Germinal center (tissue), 1 donor: ENCODE measurements around the gene ZYG11B.
"Not testable (repeated sequence)": the region's sequence is repeated elsewhere in the genome, so short reads cannot be mapped to it uniquely, and the experiment has no call there.

Experiments
- DNase-seq: peaks from one replicate; pipeline ENCODE4 v3.0.0; 2012; ENCODE audit warnings: mixed read lengths, low spot score

ZYG11B gene

DNA sequence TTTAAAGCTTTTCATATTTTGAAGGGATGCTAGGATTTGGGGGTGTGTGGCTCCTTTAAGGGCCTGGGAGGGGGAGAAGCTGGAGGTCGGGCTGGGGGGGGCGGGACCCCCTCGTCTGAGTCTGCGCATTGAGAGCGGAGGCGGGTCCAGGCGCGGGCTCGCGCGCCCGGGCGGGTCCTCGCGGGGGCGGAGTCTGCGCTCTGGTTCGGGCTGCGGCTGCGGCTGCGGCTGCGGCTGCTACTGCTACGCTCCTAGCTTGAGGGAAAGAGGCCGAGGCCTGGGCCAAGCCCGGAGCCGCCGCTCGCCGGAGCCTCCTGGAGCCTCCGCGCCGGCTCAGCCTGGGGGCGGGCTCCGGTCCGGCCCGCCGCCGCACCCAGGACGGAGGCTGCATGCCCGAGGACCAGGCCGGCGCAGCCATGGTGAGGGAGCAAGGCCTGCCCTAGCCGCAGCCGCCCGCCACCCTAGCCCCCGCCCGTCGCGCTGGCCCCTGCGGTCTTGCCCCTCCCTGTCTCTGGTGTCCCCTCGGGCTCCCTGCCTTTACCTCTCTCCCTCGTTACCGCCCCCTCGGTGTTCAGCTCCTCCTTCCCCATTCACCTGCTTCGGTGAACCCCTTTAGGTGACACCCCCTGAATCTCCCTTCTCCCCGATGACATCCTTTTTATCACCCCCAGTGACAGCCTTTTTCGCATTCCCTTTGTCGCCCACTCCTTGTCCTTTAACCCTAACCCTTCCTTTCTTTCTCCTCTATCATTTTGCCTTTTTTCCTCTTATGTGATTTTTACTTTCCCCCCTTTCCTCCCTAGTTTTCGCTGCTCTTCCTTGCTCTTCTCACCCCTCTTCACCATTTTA is at the start of gene ZYG11B:
Gene ZYG11B, plus strand, starts transcription at position 189 of the 849 bp plus-strand sequence. Its CDS starts 201 bp downstream, at position 390.
- DNase-seq: peak; percentile 99

DNA sequence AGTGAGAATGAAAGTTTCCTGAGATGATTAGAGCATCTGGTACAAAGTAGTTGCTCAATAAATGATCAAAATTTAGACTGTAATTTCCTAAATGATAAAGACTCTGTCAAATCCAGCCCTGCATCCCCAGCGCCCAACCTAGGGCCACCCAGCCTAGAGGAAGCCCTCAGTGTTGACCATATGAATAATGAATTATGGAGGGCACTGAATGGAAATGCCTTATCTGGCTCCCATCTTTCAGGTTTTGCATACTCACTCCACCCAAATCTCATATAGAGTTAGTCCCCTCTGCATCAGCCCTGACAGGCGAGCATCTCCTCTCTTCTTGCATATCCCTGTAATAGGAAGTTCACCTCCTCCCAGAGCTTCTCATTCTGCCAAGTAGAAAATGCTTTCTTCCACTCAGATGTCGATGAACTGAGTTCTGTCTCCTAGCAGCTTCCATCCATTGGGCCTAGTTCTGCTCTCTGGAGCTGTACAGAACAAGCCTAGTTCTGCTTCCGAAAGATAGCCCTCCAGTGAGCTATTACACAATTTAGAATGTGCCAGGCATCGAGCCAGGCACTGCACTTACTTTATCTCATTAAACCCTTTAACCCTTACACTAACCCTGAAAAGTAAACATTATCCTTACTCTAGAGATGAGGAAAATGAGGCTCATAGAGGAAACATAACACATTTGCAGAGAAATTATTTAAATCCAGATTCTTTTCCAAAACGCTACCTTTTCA is 49.0 kb upstream of the ZYG11B start:
- DNase-seq: no peak

DNA sequence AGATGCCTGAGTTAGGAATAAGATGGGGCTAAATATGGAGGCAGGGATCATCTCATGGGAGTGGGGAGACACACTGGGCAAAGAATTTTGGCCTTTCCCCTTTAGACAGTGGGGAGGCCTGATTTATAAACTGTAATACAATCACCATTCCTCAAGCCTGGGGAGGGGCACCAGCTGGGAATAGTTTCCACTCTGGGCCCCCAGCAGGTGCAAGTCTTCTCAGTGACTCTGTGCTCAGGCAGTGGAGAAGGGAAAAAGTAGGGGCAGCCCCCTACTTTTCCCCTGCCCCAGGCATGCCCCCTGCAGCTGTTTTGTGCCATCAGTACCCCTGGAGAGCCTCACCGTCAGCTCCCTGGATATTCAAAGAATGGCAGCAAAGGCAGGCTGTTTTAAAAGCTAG is 47.2 kb upstream of the ZYG11B start:
- DNase-seq: no peak

DNA sequence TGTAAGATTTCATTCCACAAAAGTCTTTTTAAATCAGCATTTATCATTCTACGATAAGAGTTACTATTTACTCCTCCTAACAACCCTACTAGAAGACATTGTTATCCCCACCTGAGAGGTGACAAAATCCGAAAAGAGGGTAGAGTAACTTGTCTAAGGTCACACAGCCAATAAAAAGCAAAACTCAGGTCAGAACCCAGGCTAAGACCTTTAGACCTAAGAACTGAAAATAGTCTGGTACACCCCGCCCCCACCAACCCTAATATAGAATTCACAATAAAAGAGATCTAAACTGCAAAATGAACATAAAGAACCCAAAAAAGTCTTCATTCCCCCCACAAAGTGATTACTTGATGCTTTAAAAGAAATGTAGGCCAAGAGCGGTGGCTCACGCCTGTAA is 46.8 kb upstream of the ZYG11B start:
- no peak for DNase-seq

DNA sequence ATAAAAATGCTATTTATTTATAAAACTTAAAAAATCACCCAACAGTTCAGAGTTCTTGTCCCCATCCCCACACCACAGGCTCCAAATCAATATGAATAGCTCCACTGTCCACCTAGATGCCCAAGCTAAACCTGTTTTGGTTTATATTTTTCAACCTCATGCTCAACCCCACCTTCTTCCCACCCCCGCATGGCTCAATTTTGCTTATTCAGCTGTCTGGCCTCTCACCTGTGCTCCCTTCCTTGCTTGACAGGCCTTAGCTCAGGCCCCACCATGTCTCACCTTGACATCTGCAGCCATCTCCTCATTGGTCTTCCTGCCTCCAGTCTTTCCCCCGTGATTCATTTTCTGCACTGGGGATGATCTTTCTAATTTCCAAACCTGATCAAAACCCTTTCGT is 45.9 kb upstream of the ZYG11B start:
- DNase-seq: no peak

DNA sequence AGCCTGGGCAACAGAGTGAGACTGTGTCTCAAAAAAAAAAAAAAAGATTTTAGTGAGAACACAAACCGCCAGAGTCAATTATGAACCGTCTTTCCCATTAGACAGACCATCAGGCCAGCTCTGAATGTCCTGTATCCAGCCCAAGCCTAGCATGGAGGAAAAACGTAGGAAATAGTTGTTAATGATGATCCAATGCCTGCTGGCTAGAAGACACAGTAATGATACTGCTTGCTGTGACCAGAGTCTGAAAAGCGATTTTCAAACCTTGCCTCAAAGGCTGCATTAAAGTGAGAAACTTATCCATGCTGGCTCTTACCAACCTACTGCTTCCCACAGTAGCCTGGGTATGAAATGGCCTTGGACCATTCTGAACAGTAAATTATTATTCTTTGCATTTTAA is 45.1 kb upstream of the ZYG11B start:
- DNase-seq: no peak

DNA sequence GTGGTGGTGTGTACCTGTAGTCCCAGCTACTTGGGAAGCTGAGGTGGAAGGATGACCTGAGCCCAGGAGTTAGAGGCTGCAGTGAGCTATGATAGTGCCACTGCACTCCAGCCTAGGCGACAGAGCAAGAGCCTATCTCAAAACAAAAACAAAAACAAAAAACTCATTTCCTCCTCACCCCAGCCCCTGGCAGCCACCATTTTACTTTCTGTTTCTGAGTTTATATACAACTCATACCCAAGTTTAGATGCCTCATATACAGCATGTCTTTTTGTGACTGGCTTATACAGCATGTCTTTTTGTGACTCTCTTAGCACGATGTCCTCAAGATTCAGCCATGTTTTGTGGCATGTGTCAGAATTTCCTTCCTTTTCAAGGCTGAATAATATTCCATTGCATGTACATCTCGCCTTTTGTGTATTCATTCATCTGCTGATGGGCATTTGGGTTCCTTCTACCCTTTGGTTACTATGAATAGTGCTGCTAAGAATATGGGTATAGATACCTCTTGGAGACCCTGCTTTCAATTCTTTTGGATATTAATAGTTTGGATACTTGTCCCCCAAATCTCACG is 42.8 kb upstream of the ZYG11B start:
- DNase-seq: no peak

DNA sequence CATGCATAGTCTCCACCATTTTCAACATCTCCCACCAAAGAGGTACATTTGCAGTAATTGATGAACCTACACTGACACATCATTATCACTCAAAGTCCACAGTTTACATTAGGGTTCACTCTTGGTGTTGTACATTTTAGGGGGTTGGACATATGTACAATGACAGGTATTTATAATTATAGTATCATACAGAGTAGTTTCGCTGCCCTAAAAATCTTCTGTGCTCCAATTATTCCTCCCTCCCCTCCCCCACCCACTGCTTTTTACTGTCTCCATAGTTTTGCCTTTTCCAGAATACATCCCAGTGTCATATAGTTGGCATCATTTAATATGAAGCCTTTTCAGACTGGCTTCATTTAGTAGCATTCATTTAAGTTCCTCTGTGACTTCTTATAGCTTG is 41.7 kb upstream of the ZYG11B start:
- DNase-seq: no peak

DNA sequence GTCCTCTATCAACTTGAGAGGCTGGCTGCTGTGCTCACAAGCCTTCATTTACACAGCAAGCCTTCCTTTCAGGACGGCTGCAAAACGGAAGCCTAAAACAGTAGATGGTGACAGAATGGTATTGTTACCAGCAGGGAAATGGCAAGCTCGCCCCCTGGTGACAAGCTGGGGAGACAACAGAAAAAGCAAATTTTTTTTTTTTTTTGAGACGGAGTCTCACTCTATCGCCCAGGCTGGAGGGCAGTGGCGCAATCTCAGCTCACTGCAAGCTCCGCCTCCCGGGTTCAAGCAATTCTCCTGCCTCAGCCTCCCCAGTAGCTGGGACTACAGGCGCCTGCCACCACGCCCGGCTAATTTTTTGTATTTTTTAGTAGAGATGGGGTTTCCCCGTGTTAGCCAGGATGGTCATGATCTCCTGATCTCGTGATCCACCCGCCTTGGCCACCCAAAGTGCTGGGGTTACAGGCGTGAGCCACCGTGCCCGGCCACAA is 39.9 kb upstream of the ZYG11B start:
- peak; percentile 79 for DNase-seq

DNA sequence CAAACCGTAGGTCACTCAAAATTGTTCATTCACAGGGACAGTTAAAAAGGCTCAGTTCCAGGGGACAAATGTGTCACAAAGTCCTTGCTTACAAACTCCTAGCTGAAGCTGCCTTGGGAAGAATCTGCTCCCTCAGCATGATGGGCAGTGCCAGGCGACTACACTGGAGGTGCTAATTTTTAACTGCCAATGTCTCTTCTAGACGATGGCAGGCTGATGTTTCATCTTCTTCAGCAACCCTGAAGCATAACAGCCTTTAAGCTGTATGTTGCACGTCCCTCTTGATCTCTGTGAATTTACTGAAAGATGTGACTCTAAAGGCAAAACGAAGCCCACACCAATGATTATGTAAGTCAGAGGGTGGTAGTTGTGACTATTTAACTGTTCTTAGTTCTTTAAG is 39.4 kb upstream of the ZYG11B start:
- no peak for DNase-seq

DNA sequence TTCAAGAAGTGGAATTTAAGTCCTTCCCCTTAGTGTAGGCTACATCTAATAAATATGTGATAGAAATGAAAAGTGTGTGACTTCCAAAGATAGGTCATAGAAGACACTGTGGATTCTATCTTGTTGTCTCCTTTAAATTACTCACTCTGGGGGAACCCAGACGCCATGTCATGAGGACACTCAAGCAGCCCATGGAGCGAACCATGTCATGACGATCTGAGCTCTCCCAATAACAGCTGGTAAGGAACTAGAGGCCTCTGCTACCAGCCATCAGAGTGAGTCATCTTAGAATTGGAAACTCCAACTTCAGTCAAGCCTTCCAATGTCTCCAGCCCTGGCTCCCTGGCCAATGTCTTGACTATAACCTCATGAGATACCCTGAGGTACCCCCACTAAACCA is 34.4 kb upstream of the ZYG11B start:
- no peak for DNase-seq

DNA sequence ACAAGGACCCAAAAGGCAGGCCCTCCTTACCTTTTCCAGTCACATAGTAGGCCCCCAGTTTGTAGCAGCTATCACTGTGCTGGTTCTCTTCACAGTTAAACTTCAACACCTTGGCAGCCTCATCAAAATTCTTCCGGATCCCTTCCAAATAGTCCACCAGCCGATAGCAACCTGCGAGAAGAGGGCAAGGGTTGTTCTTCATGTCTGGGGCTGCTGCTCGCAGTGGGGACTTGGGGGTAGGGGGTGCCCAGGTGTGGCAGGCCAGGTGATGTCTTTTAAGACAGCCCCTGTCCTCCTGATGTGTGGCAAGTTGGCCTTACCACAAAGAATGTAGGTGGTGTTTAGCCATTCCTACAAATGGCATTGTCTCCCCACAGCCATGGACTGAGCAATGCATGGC is 33.6 kb upstream of the ZYG11B start:
- no peak for DNase-seq

DNA sequence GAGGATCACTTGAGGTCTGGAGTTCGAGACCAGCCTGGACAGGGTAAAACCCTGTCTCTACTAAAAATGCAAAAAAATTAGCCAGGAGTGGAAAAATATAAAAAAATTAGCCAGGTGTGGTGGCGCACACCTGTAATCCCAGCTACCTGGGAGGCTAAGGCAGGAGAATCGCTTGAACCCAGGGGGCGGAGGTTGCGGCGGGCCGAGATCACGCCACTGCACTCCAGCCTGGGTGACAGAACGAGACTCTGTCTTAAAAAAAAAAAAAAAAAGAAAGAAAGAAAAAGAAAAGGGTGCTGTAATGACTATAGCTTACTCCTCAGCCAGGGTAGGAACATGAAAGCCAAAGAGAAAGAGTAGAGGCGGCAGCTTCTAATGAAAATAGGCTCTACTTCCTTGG is 32.9 kb upstream of the ZYG11B start:
- DNase-seq: not testable (repeated sequence)

DNA sequence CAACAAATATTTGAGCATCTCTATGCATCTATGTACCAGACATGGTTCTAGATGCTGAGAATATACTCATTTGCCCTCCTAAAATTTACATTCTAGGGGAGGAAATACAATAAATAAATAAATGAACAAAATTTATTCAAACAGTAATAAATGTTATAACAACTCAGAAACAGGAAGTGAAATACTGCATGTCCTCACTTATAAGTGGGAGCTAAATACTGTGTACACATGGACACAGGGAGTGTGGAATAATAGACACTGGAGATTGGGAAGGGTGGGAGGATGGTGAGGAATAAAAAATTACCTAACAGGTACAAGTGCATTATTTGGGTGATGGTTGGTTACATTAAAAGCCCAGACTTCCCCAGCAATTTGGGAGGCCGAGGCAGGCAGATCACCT is 32.4 kb upstream of the ZYG11B start:
- DNase-seq: no peak

DNA sequence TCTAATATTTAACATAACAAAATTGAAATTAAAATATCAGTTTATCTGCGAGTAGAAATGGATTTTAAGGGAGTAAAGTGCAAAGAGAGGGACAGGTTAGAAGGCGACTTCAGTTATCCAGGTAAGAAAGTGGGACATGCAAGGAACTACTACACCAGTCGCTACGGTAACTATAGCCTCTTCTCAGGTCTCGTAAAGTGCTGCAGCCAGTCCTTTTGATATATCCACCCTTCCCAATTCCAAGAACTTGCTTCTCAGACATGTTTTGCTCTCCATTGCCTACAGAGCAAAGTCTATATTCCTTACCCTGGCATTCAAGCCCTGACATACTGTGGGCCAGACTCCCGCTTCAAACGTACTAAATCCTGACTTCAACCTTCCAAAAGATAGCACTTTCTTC is 30.6 kb upstream of the ZYG11B start:
- DNase-seq: no peak

DNA sequence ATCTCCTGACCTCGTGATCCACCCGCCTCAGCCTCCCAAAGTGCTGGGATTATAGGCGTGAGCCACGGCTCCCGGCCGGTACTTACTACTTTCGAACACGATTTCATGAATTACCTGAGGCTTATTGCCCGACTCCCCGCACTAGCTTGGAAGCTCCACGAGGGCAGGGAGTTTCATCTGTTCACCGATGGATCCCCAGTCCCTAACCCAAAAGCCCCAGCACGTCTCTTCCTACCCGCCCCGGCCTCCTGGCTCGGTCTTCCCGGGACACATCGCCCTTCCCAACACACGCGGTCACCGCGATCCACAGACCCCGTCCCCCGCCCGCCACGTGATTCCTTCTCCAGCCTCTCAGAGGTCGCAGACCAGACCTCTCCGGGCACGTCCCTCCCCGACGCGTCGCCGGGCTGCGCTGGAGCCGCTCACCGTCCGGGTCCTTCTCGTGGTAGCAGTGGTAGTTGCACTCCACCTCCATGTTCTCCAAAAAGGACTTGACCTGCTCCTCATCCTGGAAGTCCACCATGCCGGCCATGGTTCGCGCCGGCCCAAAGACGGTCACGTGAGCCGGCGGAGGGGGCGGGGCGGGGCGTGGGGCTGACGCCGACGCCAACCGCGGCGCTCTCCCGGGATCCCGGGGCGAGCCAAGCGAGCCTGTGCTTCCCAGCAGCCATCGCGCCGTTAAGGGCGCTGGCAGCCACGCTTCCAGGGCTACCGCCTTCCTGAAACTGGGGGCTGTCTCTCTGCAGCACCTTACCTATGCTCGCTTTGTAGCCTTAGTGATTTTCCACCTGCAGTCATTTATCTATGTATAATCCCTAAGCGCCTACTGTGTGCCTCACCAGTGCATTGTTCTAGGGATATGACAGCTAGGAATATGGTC is 28.2 kb upstream of the ZYG11B start, which contains the start of gene COA7:
Gene COA7, minus strand, starts transcription at position 553 of the 880 bp plus-strand sequence. Its CDS starts 21 bp downstream, at position 532.
- DNase-seq: peak; percentile 72

DNA sequence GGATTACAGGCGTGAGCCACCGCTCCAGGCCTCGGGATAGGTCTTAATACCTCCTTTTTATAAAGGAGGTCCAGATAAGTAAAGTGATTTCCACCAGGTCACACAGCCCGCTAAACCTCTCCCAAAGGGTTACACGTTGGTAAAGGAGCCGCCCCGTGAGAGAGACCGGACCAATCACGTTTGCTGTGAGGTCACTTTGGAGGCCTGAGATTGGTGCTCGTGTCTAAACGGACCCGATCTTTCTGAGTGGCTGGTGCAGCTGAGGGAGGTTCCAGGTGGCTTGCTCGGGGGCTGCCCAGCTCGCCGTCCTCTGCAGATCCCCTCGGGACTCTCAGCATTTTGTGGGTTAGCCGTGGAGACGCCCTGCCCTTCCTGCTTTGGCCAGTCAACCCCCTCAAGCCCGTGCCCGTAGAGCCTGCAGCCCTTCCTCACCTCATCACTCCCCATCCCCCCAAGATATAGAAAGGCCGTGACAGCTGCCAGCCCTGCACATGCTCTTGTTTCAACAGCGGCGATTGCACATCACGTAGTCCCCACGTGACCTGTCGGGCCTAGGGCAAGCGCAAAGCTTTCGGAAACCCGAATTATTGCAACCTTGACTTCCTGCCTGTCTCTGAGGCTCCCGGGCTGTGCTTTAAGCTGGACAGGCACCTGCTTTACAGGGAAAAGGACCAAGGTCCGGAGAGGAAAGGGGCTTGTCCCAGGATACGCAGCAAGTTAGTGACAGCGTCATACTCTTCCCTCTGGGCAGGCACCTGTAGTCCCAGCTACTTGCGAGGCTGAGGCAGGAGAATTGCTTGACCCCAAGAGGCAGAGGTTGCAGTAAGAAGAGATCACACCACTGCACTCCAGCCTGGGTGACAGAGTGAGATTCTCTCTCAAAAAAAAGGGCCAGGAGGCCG is 23.1 kb upstream of the ZYG11B start:
- peak; percentile 90 for DNase-seq

DNA sequence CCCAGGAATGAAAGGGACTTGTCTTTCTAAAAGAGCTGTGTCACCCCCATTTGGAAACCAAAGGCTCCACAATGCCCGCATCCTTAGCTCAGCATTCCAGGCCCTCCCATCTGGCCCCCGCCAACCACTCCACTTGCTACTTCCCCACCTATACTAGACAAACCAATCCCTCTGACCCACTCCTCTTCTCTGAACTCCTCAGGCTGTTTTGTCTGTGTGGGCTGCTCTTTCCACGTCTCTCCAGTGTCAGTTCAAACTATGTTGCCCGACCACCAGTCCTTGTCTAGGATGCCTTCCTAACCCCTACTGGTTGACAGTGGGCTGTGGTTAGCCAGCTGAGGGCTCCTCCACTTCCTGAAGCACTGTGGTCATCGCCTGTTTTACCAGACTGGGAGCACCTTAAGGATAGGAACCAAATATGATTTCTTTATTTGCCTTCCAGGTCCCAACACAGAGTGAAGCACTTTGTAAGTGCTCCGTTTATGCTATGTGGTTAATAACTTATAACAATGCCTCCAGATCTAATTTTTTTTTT is 20.1 kb upstream of the ZYG11B start:
- no peak for DNase-seq

DNA sequence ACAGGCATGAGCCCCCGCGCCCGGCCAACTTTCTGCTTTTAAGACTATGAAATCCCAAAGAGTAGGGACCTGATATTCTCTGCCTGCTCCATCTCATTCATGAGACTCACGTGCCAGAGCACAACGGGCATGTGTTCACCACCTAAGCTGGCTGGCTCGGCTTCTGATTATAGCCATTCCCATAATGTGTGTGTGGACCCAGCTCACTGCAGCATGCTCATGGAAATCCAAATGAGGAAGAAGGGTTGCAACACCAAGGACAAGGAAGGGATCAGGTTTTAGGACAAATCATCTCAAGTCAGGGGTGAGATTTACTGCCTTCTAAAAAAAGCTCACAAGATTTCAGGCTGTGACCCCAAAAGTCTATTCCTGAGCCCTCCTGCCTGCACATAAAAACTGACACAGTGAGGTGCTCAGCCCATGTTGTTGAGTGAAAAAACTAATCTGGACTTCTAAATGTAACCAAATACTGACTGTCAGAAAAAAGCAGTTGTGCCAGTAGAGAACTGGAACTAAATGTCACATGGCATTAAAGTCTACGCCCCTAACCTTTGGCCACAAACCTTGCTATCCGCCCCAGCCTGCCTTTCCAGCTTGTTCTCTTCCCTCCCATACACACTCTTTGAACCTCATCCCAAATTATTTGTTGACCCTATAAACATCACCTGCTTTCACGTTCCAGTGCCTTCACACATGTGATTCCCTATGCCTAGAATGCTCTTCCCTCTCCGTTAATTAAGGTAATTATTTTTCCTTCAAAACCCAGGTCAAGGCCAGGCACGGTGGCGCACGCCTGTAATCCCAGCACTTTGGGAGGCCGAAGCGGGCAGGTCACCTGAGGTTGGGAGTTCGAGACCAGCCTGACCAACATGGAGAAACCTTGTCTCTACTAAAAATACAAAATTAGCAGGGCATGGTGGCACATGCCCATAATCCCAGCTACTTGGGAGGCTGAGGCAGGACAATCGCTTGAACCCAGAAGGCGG is 19.0 kb upstream of the ZYG11B start:
- no peak for DNase-seq
